Testis (tissue), 2 donors: ENCODE data around the gene ARFIP1.

ENCODE experiments used
- POLR2A ChIP-seq: fragments of 450-650 bp; IDR thresholded peaks from one replicate; pipeline ENCODE4 v1.6.1; 2017; ENCODE audit warnings: antibody characterized with exemption, mild to moderate bottlenecking, moderate library complexity
- TF ChIP-seq, protein P1 (sequence below), 3 experiments: fragments of 450-650 bp in 2 of 3; fragments of 200-600 bp in 1 of 3; sonication (generic) in 1 of 3; IDR thresholded peaks; one replicate each; pipeline ENCODE4 v1.5.1; 2016 to 2019; ENCODE audit warnings: antibody characterized with exemption in 3 of 3, mild to moderate bottlenecking in 2 of 3, moderate library complexity in 1 of 3

DNA sequence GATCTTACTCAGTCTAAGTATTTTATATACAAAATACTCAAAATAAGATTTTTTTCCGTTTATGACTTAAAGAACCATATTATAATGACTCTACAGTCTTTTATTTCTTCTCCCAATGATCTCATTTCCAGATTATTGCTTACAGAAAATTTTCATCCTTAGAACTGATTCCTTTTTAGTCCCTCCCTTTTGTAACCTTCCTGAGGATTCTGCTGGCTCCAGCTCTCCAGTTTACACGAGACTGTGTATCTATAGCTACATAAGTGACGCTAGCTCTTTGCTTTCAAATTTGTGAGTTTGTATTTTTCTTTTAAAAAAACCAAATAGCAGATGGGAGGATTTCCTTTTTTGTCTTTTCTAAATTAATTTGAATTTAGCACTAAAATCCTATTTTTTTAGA, 180.3 kb downstream of the ARFIP1 start:
- TF ChIP-seq, protein P1, sequence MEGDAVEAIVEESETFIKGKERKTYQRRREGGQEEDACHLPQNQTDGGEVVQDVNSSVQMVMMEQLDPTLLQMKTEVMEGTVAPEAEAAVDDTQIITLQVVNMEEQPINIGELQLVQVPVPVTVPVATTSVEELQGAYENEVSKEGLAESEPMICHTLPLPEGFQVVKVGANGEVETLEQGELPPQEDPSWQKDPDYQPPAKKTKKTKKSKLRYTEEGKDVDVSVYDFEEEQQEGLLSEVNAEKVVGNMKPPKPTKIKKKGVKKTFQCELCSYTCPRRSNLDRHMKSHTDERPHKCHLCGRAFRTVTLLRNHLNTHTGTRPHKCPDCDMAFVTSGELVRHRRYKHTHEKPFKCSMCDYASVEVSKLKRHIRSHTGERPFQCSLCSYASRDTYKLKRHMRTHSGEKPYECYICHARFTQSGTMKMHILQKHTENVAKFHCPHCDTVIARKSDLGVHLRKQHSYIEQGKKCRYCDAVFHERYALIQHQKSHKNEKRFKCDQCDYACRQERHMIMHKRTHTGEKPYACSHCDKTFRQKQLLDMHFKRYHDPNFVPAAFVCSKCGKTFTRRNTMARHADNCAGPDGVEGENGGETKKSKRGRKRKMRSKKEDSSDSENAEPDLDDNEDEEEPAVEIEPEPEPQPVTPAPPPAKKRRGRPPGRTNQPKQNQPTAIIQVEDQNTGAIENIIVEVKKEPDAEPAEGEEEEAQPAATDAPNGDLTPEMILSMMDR (IDR thresholded peaks at IDR 0.05) = no peak
- TF ChIP-seq POLR2A = no peak
